Femur (tissue), 1 donor: ENCODE measurements around the gene N4BP3.
"Not testable (repeated sequence)": the region's sequence is repeated elsewhere in the genome, so short reads cannot be mapped to it uniquely, and the experiment has no call there.

Experiments used
- DNase-seq: peaks from one replicate; pipeline ENCODE4 v3.0.0-alpha.2; 2017

The N4BP3 gene

GRCh38 chr5:178122346-178122745, 9.0 kb downstream of the N4BP3 start:
- no peak for DNase-seq

DNA sequence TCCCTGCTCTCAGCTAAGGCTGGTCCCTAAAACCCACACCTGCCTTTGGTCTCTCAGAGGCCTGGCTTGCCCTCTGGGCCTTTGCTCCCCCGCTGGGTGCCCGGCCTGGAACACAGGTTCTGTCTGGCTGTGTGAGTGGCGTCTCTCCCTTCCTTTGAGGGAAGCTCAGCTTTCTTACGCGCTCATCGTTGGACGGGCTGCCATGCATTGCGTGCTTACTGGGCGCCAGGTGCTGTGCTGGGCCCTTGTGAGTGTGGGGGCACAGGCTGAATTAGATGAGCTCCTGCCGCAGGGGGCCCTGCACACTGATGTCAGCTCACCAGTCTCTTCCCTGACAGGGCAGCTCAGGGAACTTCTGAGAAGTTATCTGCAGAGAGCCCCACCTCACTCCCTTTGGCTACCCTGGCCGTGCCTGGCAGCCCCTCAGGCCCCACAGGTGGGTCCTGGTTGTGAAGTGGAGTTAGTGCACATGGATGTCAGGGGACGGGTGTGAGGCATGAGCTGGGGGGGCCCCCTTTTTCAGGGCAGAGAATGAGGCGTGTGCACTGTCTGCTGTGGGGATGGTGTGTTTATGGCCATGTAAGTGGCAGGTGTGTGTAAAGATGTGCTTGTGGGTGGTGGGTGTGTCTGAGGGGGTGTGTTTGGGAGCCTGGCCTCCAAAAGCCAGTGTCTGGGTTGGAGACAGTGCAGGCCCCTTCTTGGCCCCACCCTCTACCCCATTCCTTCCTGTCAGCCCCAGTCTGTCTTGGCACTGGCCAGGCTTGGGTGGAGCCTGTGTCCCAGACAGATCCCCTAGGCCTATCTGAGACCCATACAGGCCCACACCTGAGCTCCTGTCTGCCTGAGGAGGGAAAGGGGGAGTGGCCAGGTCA, 10.0 kb downstream of the N4BP3 start:
- DNase-seq: no peak

GRCh38 chr5:178123966-178124925, 10.9 kb downstream of the N4BP3 start:
- no peak for DNase-seq

DNA sequence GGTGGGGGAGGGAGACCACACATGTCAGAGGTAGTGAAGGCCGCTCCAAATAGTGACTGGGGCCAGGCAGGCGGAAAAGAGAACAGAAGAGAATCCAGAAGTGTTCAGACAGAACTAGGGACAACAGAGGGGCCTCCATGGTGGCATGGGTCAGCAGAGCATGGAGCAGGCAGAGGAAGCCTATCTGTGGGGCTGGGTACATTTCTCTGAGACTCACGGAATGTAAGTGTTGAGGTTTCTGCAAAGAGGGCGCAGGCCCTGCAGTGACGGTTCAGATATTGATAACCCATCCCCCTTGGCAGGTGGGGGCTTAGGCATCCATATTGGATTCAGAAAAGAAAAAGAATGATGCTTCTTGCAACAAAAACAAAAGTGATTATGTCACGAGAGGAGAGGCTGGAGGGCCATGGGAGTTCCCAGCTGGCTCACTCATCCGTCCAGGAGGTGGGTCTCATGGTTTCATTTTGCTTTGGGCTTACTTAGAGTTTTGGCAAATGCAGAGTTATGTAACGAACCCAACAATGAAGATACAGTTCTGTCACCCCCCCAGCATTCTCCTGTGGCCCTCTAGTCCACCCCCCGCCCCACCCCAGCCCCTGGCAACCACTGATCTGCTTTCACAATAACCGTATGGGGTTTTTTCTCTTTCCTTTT, 12.0 kb downstream of the N4BP3 start:
- DNase-seq: no peak

GRCh38 chr5:178126556-178126955, 13.2 kb downstream of the N4BP3 start:
- DNase-seq: no peak

- not testable (repeated sequence) for DNase-seq
Measured at GRCh38 chr5:178127300-178128009, 14.1 kb downstream of the N4BP3 start.

- no peak for DNase-seq
Measured at GRCh38 chr5:178129296-178129695, 16.0 kb downstream of the N4BP3 start.

DNA sequence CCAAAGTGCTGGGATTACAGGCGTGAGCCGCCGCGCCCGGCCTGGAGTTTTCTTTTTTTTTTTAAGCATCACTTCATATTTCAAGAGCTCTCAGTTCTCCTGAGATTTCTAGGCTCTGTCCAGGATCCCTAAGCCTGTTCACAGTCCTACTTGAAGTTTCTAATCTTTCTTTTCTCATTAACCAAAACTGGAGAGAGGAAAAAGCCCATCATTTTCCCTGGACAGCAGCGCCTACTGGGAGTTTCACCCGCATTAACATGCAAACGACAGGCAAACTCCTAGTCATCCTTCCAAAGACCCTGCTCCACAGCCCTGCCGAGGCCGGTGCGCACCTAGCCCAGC, 16.9 kb downstream of the N4BP3 start:
- not testable (repeated sequence) for DNase-seq

DNA sequence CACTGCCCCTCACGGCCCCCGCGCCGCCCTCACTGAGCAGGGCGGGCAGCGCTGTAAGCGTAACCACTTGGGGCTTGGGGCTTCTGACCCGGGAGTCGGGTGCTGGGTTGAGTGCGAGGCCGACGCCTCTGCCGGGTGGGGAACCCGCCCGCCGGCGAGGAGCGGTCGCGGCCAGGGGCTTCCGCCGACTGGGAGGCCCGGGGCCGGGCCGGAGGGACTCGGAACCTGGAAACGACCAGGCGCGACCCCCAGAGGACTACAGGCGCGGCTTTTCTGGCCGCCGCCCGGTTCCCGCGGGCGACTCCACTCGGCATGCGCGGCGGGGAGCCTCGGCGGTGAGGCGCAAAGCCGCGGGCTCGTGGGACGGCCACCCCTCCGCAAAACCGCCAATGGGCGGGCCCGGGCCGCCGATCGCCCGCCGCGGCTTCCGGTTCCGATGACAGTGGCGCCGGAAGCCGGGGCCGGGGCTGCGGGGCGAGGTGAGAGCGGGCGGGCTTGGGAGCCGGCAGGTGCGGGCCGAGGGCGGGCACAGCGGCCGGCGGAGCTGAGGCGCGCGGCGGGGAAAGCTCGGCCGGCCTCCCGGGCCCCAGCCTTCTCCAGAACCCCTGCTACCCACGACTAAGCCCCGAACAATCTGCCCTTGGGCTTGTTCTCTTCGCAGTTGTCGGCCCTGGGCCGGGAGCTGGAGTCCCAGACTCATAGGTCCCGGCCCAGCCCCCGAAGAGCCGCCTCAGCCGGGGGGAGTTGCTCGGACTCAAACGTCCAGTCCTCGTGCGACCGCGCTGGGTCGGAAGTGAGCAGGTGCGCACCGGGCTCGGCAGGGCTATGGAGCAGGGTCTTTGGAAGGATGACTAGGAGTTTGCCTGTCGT, 17.5 kb downstream of the N4BP3 start, which contains the start of gene RMND5B:
RMND5B (plus strand) TSS at position 439 of the 870 bp plus-strand sequence. CDS start 7,106 bp downstream, outside the sequence.
- DNase-seq: peak; percentile 86

GRCh38 chr5:178131446-178131996, 18.2 kb downstream of the N4BP3 start:
- DNase-seq: no peak

DNA sequence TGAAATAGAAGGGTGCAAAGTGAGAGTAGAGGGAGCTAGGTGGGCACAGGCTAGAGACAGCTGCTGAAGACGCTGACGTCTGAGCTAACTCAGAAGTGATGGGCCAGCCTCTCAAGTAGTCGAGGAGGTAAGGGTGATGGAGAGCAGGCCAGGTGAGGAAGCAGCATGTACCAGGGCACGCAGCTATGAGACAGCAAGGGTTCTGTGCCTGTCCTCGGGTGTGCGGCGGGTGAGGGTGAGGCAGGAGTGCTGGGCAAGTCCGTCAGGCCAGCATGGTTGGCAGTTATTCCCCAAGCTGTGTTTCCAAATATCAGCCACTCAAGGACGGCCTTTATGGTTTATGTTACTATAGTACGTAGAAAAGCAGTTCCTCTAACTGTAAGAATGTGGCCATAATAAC, 23.7 kb downstream of the N4BP3 start:
- DNase-seq: no peak

DNA sequence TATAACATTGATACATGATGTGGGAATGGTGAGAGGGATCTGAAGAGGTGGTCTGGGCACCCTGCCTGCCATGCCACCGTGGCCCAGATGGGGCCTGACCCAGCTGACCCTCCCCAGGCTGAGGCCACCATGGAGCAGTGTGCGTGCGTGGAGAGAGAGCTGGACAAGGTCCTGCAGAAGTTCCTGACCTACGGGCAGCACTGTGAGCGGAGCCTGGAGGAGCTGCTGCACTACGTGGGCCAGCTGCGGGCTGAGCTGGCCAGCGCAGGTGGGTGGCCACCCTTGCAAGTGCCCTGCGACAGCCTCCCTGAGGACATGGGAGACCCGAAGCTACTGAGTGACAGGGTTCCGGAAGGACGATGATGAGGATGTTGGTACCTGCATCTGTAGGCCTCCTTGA, 24.7 kb downstream of the N4BP3 start:
- no peak for DNase-seq

DNA sequence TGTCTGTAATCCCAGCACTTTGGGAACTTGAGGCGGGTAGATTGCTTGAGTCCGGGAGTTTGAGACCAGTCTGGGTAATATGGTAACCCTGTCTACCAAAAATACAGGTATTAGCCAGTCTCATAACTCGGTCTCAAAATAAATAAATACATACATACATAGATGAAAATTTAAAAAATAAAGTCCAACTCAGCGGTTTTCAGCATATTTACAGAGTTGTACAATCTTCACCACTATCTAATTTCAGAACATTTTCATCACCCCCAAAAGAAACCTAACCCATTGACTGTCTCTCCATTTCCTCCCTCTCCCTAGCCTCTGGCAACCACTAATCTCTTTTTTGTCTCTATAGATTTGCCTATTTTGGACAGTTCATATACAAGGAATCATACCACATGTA, 28.2 kb downstream of the N4BP3 start:
- no peak for DNase-seq

DNA sequence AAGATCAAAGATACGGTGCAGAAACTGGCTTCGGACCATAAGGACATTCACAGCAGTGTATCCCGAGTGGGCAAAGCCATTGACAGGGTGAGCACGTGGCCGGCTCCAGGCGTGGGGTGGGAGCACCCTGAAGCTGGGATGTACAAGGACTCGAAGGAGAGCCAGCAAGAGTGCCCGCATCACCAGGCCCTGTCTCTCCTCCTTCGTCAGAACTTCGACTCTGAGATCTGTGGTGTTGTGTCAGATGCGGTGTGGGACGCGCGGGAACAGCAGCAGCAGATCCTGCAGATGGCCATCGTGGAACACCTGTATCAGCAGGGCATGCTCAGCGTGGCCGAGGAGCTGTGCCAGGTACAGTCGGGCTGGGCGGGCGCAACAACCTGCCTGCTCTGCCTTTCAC, 29.3 kb downstream of the N4BP3 start:
- DNase-seq: no peak

- no peak for DNase-seq
Measured at GRCh38 chr5:178143246-178143645, 29.9 kb downstream of the N4BP3 start.

DNA sequence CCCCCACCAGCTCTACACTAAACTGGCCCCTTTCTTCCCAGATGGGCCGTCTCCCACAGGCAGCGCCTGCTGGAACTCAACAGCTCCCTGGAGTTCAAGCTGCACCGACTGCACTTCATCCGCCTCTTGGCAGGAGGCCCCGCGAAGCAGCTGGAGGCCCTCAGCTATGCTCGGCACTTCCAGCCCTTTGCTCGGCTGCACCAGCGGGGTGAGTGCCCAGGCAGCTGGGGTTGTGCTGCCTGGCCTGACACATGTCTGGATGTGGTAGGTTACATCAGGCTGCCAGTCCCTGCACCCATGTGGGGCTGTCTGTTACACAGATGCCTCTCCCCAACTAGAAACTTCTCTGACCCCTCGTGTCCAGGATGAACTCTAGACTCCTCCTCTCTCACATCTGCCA, 30.6 kb downstream of the N4BP3 start:
- peak; percentile 89 for DNase-seq

DNA sequence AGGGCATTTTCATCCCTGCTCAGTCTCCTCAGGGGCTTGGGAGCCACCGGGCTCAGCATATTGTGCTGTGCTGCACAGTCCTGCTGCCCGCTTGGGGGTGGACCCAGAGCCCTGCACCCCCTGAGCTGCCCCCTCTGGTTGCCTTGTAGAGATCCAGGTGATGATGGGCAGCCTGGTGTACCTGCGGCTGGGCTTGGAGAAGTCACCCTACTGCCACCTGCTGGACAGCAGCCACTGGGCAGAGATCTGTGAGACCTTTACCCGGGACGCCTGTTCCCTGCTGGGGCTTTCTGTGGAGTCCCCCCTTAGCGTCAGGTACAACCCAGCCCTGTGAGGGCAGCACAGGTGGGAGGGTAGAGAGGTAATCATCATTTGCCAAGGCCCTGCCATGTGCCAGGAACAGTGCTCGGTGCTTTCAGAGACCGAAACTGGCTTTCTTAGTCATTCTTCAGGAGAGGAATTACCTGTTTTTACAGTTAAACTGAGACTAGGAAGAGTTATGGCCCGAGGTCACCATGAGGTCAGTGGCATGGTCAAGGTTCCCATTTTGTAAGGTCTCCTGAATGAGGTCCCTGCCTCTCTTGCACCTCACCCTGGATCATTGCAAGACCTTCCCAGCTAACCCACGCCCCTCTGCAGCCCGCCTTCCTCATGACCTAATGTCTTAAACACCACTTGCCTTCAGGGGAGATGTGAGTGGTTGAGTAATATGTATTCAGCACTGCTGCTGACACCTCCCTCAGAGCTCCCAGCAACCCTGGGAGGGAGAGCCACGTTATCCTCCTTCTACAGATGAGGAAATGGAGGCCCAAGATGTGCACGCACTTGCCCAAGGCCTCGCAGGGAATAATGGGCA, 32.9 kb downstream of the N4BP3 start:
- DNase-seq: peak; percentile 60

GRCh38 chr5:178147406-178147805, 34.1 kb downstream of the N4BP3 start:
- DNase-seq: no peak

DNA sequence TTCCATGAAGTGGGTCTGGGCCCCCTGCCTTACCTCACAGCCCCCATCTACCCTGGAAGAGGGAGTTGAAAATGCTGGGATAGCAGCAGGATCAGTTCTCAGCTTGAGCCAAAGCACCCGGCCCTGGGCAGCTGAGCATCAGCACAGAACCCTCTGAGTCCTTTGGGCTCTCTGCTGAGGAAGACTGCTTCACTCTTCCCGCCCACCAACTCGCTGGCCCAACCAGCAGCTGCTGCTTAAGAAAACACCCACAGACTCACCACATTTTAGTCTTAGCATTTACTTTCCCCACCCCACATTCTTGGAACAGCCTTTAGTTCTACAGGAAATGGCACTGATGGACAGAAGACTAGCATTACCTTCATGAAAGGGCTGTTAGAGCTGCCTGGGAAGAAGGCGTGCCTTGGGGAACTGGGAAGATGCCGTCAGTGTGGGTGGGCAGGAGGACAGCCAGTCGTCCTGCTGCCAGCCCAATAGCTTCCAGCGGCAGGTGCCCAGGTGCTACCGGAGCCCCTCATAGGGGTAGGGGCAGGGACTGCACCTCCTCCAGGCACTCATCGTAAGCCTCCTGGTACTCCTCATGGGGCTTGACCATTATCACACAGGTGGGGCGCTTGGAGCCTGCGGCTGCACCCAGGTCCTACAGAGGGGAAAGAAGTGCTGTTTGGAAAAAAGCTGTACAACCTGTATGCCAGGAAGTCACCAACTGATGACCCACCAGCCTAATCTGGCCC, 36.0 kb downstream of the N4BP3 start:
- DNase-seq: no peak
